Tibial artery (tissue), 4 donors: Measurements from ENCODE around the gene STON1.
"Not testable (repeated sequence)": the region's sequence is repeated elsewhere in the genome, so short reads cannot be mapped to it uniquely, and the experiment has no call there.

Experiments used
- DNase-seq, 2 donors: peaks; one replicate each; pipeline ENCODE4 v3.0.0-alpha.2; 2019
- H3K27ac ChIP-seq, 2 donors: fragments of 200-600 bp; sonication (generic) in 1 of 2; 1 replicate in 1 of 2; 2 replicates in 1 of 2; pipeline ENCODE4 v1.5.1; 2018 to 2019; ENCODE audit warnings: mild to moderate bottlenecking in 1 of 2
- H3K27me3 ChIP-seq, 2 donors: fragments of 200-600 bp; sonication (generic) in 1 of 2; one replicate each; pipeline versions ENCODE4 v1.5.1 to v1.6.0; 2016 to 2019
- H3K36me3 ChIP-seq, 3 donors: fragments of 200-600 bp; sonication (generic) in 2 of 3; one replicate each; pipeline ENCODE4 v1.5.1; 2016 to 2019; ENCODE audit warnings: mild to moderate bottlenecking in 2 of 3
- H3K4me1 ChIP-seq, 4 donors: fragments of 200-600 bp; sonication (generic) in 2 of 4; 1 replicate in 3 of 4; 2 replicates in 1 of 4; pipeline ENCODE4 v1.5.1; 2016 to 2019
- H3K4me3 ChIP-seq, 2 donors: fragments of 200-600 bp; sonication (generic) in 1 of 2; 1 replicate in 1 of 2; 2 replicates in 1 of 2; pipeline ENCODE4 v1.5.1; 2018 to 2019; ENCODE audit warnings: mild to moderate bottlenecking in 2 of 2
- H3K9me3 ChIP-seq, 3 donors: fragments of 200-600 bp; sonication (generic) in 1 of 3; one replicate each; pipeline ENCODE4 v1.5.1; 2016 to 2019
- intact Hi-C: fragments of 100-400 bp; cut with DNase I; formaldehyde crosslinking; loops from one replicate; pipeline ENCODE4 v1.15.0; 2023; ENCODE audit warnings: low total_unique reads
- TF ChIP-seq, protein P1 (sequence below), 2 experiments: fragments of 200-600 bp in 1 of 2; fragments of 450-650 bp in 1 of 2; IDR thresholded peaks; one replicate each; pipeline ENCODE4 v1.5.1; 2017 to 2019; ENCODE audit warnings: antibody characterized with exemption in 2 of 2, mild to moderate bottlenecking in 1 of 2, moderate library complexity in 1 of 2

The STON1 gene

DNA sequence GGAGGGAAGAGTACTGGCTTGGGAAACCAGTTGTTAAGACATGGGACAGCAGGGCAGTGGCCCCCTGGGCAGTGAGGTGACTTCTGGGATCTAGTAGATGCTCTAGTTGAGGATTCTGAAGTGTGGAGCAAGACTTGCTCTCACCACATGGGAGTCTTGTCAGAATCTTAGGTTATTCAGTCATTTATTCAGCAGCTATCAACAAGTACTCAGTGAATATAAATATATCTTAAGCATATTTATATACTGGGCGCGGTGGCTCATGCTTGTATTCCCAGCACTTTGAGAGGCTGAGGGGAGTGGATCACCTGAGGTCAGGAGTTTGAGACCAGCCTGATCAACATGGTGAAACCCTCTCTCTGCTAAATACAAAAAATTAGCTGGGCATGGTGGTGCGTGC, 20.0 kb downstream of the STON1 start:
- Histone ChIP-seq H3K9me3 (no peaks in the 10 kb centered on the region), H3K4me1 (peaks cover 0 to 22% (median 9%) of the 10 kb centered on the region in 4 donors)
- DNase-seq, result no peak

DNA sequence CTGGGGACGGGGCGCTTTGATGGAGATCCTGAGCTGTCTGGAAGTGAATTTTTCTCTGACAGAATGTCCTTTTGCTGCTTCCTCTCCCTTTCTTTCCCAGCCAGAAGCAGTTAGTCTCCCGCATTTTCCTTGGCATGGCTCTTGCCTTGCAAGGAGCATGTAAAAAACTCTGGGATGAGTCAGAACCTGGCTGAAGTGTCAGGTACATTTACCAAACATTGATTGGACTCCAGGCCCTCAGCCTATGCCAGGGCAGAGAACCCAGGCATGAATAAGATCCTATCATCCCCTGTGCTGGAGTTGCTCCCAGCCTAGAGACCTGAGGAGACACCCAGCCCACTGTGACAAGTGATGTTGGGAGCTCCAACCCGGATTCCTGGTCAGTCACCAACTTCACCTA, 21.6 kb downstream of the STON1 start:
- no peak for DNase-seq

More for the DNA sequence above, 20.0 kb downstream of the STON1 start:
- intact Hi-C loops, result no loop called here
- Histone ChIP-seq H3K4me3 (no peak overlapping the region), H3K27me3 (no peaks in the 10 kb centered on the region), H3K36me3 (no peaks in the 10 kb centered on the region), H3K27ac (no peak overlapping the region)
- TF ChIP-seq, protein P1, sequence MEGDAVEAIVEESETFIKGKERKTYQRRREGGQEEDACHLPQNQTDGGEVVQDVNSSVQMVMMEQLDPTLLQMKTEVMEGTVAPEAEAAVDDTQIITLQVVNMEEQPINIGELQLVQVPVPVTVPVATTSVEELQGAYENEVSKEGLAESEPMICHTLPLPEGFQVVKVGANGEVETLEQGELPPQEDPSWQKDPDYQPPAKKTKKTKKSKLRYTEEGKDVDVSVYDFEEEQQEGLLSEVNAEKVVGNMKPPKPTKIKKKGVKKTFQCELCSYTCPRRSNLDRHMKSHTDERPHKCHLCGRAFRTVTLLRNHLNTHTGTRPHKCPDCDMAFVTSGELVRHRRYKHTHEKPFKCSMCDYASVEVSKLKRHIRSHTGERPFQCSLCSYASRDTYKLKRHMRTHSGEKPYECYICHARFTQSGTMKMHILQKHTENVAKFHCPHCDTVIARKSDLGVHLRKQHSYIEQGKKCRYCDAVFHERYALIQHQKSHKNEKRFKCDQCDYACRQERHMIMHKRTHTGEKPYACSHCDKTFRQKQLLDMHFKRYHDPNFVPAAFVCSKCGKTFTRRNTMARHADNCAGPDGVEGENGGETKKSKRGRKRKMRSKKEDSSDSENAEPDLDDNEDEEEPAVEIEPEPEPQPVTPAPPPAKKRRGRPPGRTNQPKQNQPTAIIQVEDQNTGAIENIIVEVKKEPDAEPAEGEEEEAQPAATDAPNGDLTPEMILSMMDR (IDR thresholded peaks at IDR 0.05), result no peak

DNA sequence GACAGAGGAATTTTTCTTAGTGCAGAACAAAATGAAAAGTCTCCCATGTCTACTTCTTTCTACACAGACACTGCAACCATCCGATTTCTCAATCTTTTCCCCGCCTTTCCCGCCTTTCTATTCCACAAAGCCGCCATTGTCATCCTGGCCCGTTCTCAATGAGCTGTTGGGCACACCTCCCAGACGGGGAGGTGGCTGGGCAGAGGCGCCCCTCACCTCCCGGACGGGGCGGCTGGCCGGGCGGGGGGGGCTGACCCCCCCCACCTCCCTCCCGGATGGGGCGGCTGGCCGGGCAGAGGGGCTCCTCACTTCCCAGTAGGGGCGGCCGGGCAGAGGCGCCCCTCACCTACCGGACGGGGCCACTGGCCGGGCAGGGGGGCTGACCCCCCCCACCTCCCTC, 25.1 kb downstream of the STON1 start:
- H3K27ac ChIP-seq, DNase-seq, H3K9me3 ChIP-seq, H3K36me3 ChIP-seq, intact Hi-C loops, H3K4me3 ChIP-seq, H3K27me3 ChIP-seq, H3K4me1 ChIP-seq: not testable (repeated sequence)

More for the DNA sequence above, 21.6 kb downstream of the STON1 start:
- intact Hi-C loops, result no loop called here
- TF ChIP-seq, protein P1 (IDR thresholded peaks at IDR 0.05), result no peak
- Histone ChIP-seq H3K27me3 (no peaks in the 10 kb centered on the region), H3K9me3 (no peaks in the 10 kb centered on the region), H3K4me1 (peaks cover 0 to 20% (median 8%) of the 10 kb centered on the region in 4 donors), H3K36me3 (no peaks in the 10 kb centered on the region), H3K4me3 (no peak overlapping the region), H3K27ac (no peak overlapping the region)

DNA sequence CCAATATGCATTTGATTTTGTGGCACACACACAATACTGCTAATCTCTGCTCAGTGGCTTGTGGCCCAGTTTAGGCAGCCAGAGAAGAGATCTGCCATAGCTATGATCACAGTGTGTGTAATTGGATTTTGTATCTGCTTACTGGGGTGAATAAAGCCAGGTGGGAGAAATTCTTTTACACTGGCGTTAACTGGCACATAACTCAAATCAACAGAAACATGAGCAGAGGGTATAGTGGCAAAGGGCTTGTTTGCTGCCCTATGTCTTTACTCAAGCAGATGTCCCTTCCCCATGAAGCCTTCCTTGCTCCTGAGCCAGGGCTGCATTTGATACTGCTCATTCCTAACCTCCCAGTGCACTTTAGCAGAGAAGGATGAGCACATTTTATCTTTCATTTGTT, 28.5 kb downstream of the STON1 start:
- no peak overlapping the region for H3K27ac ChIP-seq
- H3K4me3 ChIP-seq, result no peak overlapping the region
- H3K4me1 ChIP-seq, result no peaks in the 10 kb centered on the region
- H3K27me3 ChIP-seq, result no peaks in the 10 kb centered on the region
- DNase-seq, result no peak
- intact Hi-C loops, result no loop called here
- no peaks in the 10 kb centered on the region for H3K36me3 ChIP-seq
- no peaks in the 10 kb centered on the region for H3K9me3 ChIP-seq
- TF ChIP-seq, protein P1 (IDR thresholded peaks at IDR 0.05), result no peak

DNA sequence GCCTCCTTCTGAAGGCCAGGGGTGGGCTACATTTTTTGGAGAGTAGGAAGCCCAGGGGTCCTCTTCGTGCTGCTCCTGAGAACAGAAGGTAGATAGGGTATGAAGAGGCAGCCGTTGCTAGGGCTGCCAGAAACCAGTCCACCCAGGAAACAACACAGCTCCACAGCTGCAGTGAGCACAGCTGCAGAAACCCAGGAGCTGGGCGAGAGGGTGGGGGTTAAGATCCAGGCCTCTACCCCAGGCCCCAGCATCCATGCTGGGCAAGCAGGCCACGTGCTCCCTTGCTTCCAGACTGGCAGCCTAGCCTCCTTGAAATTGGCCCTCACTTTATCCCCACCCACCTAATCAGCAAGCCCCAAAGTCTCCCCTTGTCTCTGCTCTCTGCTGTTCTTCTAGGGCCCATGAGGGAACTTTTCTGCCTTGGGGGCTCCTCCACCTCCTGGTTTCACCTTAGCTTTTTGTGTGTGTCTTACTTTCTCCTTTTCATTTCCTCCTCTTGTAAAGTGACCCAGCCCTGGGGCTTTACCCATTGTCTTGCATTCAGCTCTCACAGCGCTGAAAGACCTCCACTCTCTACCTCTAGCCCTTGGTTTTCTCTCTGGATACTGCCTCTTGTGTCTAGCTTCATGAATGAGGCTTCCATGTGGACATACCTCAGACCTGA, 30.7 kb downstream of the STON1 start:
- TF ChIP-seq, protein P1 (IDR thresholded peaks at IDR 0.05), result no peak
- H3K27me3 ChIP-seq, result no peaks in the 10 kb centered on the region
- H3K36me3 ChIP-seq, result no peaks in the 10 kb centered on the region
- H3K9me3 ChIP-seq, result no peaks in the 10 kb centered on the region
- intact Hi-C loops, result no loop called here
- H3K4me1 ChIP-seq, result no peaks in the 10 kb centered on the region
- H3K4me3 ChIP-seq, result no peak overlapping the region
- H3K27ac ChIP-seq, result no peak overlapping the region
- DNase-seq, result no peak

DNA sequence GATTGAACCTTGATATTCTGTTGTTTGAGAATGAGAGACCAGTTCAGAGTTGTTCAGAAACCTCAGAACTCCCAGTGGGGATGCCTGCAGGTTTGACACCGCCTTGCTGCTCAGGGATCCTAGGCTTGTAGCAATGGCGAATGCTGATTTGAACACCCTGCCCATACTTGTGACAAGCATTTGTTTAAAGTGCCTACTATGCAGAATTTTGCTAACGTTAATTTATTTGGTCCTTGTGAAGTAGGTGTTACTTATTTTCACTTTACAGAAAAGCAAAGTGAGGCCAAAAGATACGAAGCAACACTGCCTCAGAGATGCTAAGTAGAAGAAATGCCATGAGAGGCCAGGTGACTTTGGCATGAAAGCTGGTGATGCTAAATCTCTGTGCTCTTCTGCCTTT, 32.3 kb downstream of the STON1 start:
- no peak for DNase-seq
- intact Hi-C loops, result no loop called here
- Histone ChIP-seq H3K27ac (no peak overlapping the region), H3K9me3 (no peaks in the 10 kb centered on the region), H3K27me3 (no peaks in the 10 kb centered on the region), H3K36me3 (no peaks in the 10 kb centered on the region), H3K4me3 (no peak overlapping the region), H3K4me1 (peaks cover 0 to 9% (median 0%) of the 10 kb centered on the region in 4 donors)
- TF ChIP-seq, protein P1 (IDR thresholded peaks at IDR 0.05), result no peak
